Measurements from ENCODE around the gene CSPG4.
A peak's percentile ranks its signal among the peaks of the same experiment; 100 is the strongest.
"Not testable (repeated sequence)": the region's sequence is repeated elsewhere in the genome, so short reads cannot be mapped to it uniquely, and the experiment has no call there.

The CSPG4 gene

DNA sequence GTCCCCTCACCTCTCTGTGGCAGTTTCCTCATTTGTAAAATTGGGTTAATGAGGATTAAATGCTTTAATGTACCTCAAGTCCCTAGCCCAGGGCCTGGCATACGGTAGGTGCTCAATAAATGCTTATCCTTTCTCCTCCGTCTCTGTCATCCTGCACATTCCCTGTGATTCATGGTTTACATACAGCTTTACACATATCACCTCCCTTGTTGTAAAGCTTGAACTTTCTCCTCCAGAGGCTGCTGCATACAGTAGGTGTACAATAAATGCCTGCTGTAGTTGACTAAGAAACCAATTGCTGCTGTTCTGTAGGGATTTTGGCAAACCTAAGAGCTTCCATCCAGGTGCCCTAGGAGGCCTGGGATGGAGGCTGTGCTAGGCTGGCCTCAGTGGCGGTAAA lies 1.5 kb upstream of the CSPG4 start:
- no peak for DNase-seq (ENCODE audit: low read depth)
- no peak overlapping the region for H3K4me3 ChIP-seq (ENCODE audit: low read length)
- TF ChIP-seq, protein P1, sequence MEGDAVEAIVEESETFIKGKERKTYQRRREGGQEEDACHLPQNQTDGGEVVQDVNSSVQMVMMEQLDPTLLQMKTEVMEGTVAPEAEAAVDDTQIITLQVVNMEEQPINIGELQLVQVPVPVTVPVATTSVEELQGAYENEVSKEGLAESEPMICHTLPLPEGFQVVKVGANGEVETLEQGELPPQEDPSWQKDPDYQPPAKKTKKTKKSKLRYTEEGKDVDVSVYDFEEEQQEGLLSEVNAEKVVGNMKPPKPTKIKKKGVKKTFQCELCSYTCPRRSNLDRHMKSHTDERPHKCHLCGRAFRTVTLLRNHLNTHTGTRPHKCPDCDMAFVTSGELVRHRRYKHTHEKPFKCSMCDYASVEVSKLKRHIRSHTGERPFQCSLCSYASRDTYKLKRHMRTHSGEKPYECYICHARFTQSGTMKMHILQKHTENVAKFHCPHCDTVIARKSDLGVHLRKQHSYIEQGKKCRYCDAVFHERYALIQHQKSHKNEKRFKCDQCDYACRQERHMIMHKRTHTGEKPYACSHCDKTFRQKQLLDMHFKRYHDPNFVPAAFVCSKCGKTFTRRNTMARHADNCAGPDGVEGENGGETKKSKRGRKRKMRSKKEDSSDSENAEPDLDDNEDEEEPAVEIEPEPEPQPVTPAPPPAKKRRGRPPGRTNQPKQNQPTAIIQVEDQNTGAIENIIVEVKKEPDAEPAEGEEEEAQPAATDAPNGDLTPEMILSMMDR (IDR thresholded peaks at IDR 0.05; ENCODE audit: insufficient read depth, low read depth, low read length, missing control alignments): no peak

DNA sequence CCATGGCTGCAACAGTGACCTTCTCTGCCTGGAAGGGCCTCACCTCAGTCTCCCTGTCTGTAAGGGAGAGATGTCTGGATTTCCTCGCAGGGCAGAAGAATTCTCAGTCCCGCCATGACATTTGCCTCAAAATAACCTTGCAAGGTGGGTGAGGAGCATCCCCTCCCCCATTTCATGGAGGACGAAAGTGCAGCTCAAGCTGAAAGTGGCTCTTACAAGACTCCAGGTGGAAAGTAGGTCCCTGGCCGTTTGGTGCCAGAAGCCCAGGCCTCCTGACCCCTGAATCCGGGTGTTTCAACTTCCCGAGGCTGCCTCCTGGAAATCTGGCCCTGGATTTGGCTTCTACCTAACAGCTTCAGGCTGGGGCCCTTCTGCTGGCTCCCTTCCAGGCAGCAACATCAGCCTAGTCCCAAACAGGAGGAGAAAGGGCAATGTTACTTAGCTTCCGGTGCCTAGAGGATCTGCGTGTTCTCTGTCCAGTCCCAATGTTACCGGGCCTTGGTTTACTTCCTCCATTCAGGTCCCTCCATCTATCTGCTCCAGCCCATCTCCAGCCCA lies 769 bp upstream of the CSPG4 start:
- TF ChIP-seq, protein P1 (IDR thresholded peaks at IDR 0.05; ENCODE audit: insufficient read depth, low read depth, low read length, missing control alignments): no peak
- peak; percentile 39 for DNase-seq (ENCODE audit: low read depth)

DNA sequence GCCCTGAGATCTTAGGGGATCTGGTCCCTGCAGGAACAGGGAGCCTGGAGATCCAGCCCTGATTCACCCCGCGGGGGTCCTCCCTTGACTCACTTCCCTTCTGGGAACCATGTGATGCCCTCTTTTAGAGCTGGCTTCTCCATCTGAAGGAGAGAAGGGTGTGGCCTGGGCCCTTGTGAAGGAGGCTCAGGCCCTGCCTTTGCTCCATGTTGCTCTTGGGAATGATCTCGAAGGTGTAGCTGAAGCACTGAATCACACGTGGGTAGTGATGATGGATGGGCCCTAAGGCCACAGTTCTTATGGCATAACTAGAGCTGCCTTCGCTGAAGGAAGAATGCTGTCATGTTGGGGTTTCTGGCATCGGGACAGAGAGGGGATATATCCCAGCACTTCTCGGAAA lies 1.2 kb downstream of the CSPG4 start:
- peak overlapping the region; percentile 16 for H3K4me3 ChIP-seq (ENCODE audit: low read length)
- DNase-seq (ENCODE audit: low read depth): peak; percentile 98

More for the DNA sequence above, 769 bp upstream of the CSPG4 start:
- H3K4me3 ChIP-seq (ENCODE audit: low read length): no peak overlapping the region

DNA sequence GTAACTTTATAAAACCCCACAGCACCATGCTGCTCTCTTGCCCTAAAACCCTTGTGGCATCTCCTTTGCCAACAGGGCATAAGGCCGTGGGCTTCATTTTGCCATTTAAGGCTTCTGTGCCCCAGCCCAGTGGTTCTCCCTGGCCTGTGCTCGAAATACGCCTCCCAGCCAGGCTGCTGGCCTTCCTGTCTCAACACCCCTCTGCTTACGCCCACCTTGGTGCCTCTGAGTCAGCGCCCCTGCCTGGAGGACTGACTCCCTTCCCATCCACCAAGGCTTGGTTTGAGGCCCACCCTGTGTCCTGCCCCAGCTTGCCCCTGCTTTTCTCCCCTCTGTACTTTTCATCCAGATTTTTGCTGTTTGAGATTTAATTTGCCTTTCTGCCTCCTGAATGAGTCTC lies 1.8 kb downstream of the CSPG4 start:
- peak; percentile 41 for DNase-seq (ENCODE audit: low read depth)
- H3K4me3 ChIP-seq (ENCODE audit: low read length): not testable (repeated sequence)

DNA sequence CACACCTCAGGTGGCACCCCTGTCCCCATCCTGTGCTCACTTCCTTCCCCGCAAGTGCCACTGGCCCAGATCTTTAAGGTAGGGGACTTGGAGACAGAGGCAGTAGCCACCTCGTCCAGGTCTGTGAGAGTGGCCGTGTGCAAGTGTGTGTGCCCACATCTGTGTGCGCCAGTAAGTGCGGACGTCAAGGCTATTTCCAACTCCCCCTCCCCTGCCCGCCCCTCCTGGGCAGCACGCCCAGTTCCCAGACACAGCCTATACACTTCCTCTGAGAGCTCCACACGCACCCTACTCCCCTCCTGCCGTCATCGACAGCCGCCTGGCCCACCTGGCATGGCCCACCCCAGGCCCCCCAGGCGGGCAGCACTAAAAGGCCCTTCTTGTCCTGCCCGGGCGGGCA lies 3.2 kb downstream of the CSPG4 start:
- not testable (repeated sequence) for DNase-seq (ENCODE audit: low read depth); H3K4me3 ChIP-seq (ENCODE audit: low read length)

DNA sequence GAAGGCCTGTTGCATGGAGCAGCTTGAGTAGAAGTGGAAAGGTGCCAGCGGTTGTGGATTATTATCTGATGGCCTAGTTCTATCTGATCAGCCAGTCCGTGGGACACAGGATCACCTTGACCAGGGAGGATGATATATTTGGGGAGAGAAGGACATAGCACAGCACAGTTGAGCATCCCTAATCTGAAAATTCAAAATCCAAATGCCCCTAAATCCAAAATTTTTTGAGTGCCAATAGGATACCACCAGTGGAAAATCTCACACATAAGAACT lies 6.0 kb downstream of the CSPG4 start:
- H3K4me3 ChIP-seq (ENCODE audit: low read length): no peak overlapping the region
- TF ChIP-seq, protein P1 (IDR thresholded peaks at IDR 0.05; ENCODE audit: insufficient read depth, low read depth, low read length, missing control alignments): no peak
- DNase-seq (ENCODE audit: low read depth): no peak

DNA sequence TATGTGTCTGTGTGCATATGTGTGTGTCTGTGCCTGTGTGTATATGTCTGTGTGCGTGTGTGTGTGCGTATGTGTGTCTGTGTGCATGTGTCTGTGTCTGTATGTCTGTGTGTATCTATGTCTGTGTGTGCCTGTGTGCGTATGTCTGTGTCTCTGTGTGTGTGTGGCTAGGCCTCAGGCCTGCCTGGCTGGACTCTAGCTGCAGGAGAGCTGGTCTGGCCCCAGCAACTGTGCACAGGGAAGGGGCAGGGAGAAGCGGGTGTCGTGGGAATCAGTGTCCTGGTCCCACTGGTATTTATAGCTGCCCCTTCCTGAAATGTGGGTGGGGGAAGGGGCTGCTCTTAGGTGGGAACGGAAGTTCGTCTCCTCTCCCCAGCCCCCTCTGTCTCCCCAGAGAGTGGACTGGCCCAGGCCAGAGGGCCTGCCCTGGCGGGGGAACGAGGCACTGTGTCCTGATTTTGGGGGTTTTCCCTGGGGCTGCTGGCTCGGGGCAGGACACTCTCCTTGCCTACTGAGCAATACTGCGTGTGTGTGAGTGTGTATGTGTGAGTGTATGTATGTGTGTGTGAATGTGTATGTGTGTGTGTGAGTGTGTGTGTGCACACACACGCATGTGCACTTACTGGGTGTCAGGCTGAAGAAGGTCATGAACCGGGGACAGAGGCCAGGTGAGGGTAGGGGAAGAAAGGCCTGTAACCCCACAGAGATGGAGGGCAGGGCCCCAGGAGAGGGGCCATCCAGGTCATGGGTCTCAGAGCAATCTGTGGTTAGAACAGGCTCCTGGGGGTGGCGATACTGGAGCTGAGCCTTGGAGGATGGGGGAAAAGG lies 6.6 kb downstream of the CSPG4 start:
- no peak for DNase-seq (ENCODE audit: low read depth)

DNA sequence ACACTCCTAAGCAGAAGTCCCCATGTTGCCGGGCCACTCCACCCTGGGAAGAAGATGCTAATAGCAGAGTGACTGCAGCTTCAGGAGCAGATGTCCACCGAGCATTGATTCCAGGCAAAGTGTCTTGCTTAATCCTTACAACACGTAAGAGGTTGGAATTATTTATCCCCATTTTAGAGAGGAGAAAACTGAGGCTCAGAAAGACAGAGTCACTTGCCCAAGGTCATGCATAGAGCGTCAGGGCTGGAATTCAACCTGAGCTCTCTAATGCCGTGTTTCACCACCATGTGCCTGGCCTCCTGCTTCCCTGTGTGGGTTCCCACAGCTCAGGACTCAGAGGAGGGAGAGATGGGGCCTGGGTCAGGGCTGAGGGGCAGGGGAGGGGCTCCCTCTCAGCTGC lies 7.3 kb downstream of the CSPG4 start:
- not testable (repeated sequence) for H3K4me3 ChIP-seq (ENCODE audit: low read length)

More for the DNA sequence above, 6.6 kb downstream of the CSPG4 start:
- TF ChIP-seq, protein P1 (IDR thresholded peaks at IDR 0.05; ENCODE audit: insufficient read depth, low read depth, low read length, missing control alignments): no peak
- H3K4me3 ChIP-seq (ENCODE audit: low read length): no peak overlapping the region

DNA sequence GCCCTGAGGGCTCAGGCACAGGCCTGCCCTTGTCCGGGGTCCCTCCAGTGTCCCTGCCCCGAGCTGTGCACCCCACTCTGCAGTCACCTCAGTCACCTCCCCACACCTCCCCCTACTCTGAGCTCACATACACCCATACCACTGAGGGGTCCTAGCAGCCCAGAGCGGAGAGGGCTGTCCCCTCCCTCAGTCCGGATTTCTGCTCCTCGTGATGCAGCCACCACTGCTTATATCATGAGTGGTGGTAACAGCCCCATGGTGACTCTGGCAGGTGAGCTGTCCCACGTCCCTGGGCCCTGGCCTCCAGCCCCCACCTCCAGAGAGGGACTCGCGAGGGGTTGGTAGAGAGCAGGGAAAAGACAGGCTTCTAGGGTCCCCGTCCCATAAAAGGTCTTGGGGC lies 8.0 kb downstream of the CSPG4 start:
- no peak for DNase-seq (ENCODE audit: low read depth)
- no peak overlapping the region for H3K4me3 ChIP-seq (ENCODE audit: low read length)
- TF ChIP-seq, protein P1 (IDR thresholded peaks at IDR 0.05; ENCODE audit: insufficient read depth, low read depth, low read length, missing control alignments): no peak

More for the DNA sequence above, 7.3 kb downstream of the CSPG4 start:
- DNase-seq (ENCODE audit: low read depth): not testable (repeated sequence)
